Activated naive CD4-positive, alpha-beta T cell treated with anti-CD3 and anti-CD28 coated beads for 36 hours (primary cell): ENCODE data around the gene CR2. TPM values are rescaled to one million over a fixed set of nuclear protein-coding genes. Genes with fewer than 3 reads are reported as not detected.
A peak's percentile ranks its signal among the peaks of the same experiment; 100 is the strongest.

Experiments
- CTCF ChIA-PET: fragments of 350-600 bp; sonication (Branson Sonifier 250); formaldehyde crosslinking; loops from one replicate; lab custom pipeline; 2021; ENCODE audit warnings: antibody characterized with exemption; lab: Charles Lee
- DNase-seq: peaks from one replicate; pipeline ENCODE4 v3.0.0-alpha.2; 2020
- H3K27ac Mint-ChIP-seq: one replicate; pipeline ENCODE4 v1.8.0; 2021; ENCODE audit warnings: mild to moderate bottlenecking, mixed read lengths
- H3K27me3 Mint-ChIP-seq: one replicate; pipeline ENCODE4 v1.8.0; 2021; ENCODE audit warnings: low read depth, mixed read lengths
- H3K36me3 Mint-ChIP-seq: one replicate; pipeline ENCODE4 v1.8.0; 2021; ENCODE audit warnings: low read depth, mixed read lengths
- H3K4me1 Mint-ChIP-seq: one replicate; pipeline ENCODE4 v1.8.0; 2021; ENCODE audit warnings: low read depth, mixed read lengths
- H3K4me3 Mint-ChIP-seq: one replicate; pipeline ENCODE4 v1.8.0; 2021; ENCODE audit warnings: mild to moderate bottlenecking, moderate library complexity, mixed read lengths
- H3K9me3 Mint-ChIP-seq: one replicate; pipeline ENCODE4 v1.8.0; 2021; ENCODE audit warnings: mixed read lengths
- intact Hi-C: fragments of 100-400 bp; cut with micrococcal nuclease; formaldehyde crosslinking; loops from one replicate; pipeline ENCODE4 v1.15.1; 2023
- total RNA-seq, 2 experiments: library from RNA; stranded (reverse); gene quantifications; one replicate each; pipeline ENCODE4 v1.2.3, GENCODE V29; 2021

CR2 gene
- total RNA-seq, 2 experiments from 2014 or later = 0.36 to 1.8 TPM

DNA sequence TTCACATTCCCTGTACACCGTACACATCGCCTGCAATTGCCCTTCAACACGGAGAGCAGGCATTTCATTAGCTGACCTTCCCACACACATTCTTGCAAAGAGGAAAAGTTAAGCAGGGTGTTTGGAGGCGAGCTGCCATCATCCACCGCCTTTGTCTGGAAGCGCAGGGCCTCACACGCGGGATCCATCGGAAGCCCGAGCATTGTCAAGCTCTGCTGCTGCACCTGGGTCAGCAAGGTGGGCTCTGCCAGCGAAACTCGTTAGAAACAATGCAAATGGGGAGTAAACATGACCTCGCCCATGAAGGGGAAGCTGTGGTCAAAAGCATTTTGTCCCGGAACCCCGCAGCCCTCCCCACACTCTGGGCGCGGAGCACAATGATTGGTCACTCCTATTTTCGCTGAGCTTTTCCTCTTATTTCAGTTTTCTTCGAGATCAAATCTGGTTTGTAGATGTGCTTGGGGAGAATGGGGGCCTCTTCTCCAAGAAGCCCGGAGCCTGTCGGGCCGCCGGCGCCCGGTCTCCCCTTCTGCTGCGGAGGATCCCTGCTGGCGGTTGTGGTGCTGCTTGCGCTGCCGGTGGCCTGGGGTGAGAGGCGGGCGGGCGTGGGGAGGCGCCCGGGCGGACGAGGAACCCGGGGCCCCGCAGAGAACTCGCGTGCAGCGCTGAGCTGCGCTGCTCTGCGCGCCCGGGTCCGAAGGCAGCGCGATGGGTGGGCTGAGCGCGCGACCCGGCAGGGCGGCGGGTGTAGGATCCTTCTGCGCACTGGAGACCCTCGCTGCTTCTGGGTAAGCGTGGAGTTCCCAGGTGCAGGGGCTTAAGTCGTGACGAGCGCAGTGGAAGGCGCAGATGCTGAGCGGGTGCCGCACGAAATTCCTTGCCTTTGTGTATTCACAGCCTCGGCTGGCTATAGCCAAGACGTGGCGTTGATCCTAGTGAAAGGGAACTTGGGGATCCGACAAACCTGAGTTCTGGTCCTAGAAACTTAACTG lies 42.0 kb downstream of the CR2 start, which contains the start of gene CR1:
Gene CR1 (plus strand): TSS at position 357 of the 992 bp plus-strand sequence. CDS start 111 bp downstream, at position 468.
- H3K4me3 Mint-ChIP-seq = peak within 1 kb of the TSS; percentile 63
- CTCF ChIA-PET = interaction anchor here (0.6 to 1.0 kb wide), 2 partner anchors 88 to 412 kb away, joined by 3 to 4 read pairs; no protein-coding TSS in a partner anchor
- H3K27me3 Mint-ChIP-seq = peaks cover 17% of the 10 kb centered on the region
- no peak within 1 kb of the TSS for H3K27ac Mint-ChIP-seq
- intact Hi-C loops = loop anchor here (5.0 kb wide), 2 partner anchors 201 to 256 kb away; partner anchors contain the start of gene CD46
- H3K4me1 Mint-ChIP-seq = peaks cover 26% of the 10 kb centered on the region
- no peaks in the 10 kb centered on the region for H3K36me3 Mint-ChIP-seq
- no peaks in the 10 kb centered on the region for H3K9me3 Mint-ChIP-seq
- peak; percentile 43 for DNase-seq

DNA sequence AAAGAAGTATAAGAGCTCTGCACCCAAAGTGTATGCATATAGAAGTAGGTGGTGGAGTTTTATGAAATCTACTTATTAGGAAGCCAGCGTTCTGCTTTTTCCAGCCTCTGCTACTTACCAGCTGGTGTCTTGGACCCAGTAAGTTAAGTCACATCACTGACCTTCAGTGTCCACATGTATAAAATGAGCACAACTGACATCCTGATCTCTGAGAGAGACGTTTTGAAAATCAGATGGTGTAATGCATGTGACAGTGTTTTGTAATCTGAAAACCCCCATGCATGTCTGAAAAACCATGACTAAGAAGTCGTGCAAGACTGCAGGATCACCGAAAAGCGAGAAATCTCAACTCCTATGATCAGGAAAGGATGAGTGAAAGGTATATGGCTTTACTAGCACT lies 43.8 kb downstream of the CR2 start:
- peaks cover 26% of the 10 kb centered on the region for H3K4me1 Mint-ChIP-seq
- no peak for DNase-seq
- H3K4me3 Mint-ChIP-seq = no peak overlapping the region
- intact Hi-C loops = loop anchor here (2.0 to 5.0 kb wide), 4 partner anchors 199 to 689 kb away; partner anchors contain the start of gene CD46
- H3K27ac Mint-ChIP-seq = no peak overlapping the region
- CTCF ChIA-PET = interaction anchor here (0.7 to 1.4 kb wide), 3 partner anchors 8 to 414 kb away, joined by 3 to 7 read pairs (median 7); no protein-coding TSS in a partner anchor
- peaks cover 21% of the 10 kb centered on the region for H3K27me3 Mint-ChIP-seq
- no peaks in the 10 kb centered on the region for H3K9me3 Mint-ChIP-seq
- H3K36me3 Mint-ChIP-seq = no peaks in the 10 kb centered on the region

GRCh38 chr1:207499573-207499972 lies 45.4 kb downstream of the CR2 start:
- peak; percentile 88 for DNase-seq
- H3K9me3 Mint-ChIP-seq = no peaks in the 10 kb centered on the region
- H3K4me3 Mint-ChIP-seq = no peak overlapping the region
- intact Hi-C loops = loop anchor here (1.0 to 5.0 kb wide), 12 partner anchors 36 to 691 kb away; partner anchors contain the start of genes CD46 and CR2
- peaks cover 26% of the 10 kb centered on the region for H3K4me1 Mint-ChIP-seq
- H3K27me3 Mint-ChIP-seq = peaks cover 25% of the 10 kb centered on the region
- CTCF ChIA-PET = interaction anchor here (0.6 to 1.8 kb wide), 29 partner anchors 32 to 588 kb away, joined by 3 to 23 read pairs (median 4); partner anchors contain the start of genes C4BPB and CR2
- no peaks in the 10 kb centered on the region for H3K36me3 Mint-ChIP-seq
- H3K27ac Mint-ChIP-seq = peak overlapping the region; percentile 51

- CTCF ChIA-PET = interaction anchor here (0.6 to 1.8 kb wide), 21 partner anchors 32 to 589 kb away, joined by 3 to 23 read pairs (median 4); partner anchors contain the start of genes C4BPB and CR2
- Mint-ChIP-seq H3K9me3 (no peaks in the 10 kb centered on the region), H3K36me3 (no peaks in the 10 kb centered on the region), H3K27me3 (peaks cover 24% of the 10 kb centered on the region), H3K4me3 (no peak overlapping the region), H3K27ac (no peak overlapping the region), H3K4me1 (peaks cover 26% of the 10 kb centered on the region)
- intact Hi-C loops = loop anchor here (1.0 kb wide), 5 partner anchors 110 to 763 kb away; partner anchors contain the start of gene CD55
- peak; percentile 17 for DNase-seq
Observed at GRCh38 chr1:207500306-207500705, 46.2 kb downstream of the CR2 start.

GRCh38 chr1:207501071-207501470 lies 46.9 kb downstream of the CR2 start:
- Mint-ChIP-seq H3K4me1 (peaks cover 22% of the 10 kb centered on the region), H3K9me3 (no peaks in the 10 kb centered on the region), H3K27ac (no peak overlapping the region), H3K4me3 (no peak overlapping the region), H3K36me3 (no peaks in the 10 kb centered on the region), H3K27me3 (peaks cover 17% of the 10 kb centered on the region)
- intact Hi-C loops = no loop called here
- CTCF ChIA-PET = interaction anchor here (0.8 to 1.2 kb wide), 4 partner anchors 95 to 593 kb away, joined by 3 to 7 read pairs (median 3); no protein-coding TSS in a partner anchor
- DNase-seq = no peak

- Mint-ChIP-seq H3K9me3 (no peaks in the 10 kb centered on the region), H3K4me1 (peaks cover 21% of the 10 kb centered on the region), H3K4me3 (no peak overlapping the region), H3K36me3 (no peaks in the 10 kb centered on the region), H3K27me3 (peaks cover 14% of the 10 kb centered on the region), H3K27ac (no peak overlapping the region)
- no peak for DNase-seq
- intact Hi-C loops = no loop called here
- CTCF ChIA-PET = interaction anchor here (0.5 to 0.6 kb wide), 2 partner anchors 112 to 237 kb away, joined by 3 read pairs; no protein-coding TSS in a partner anchor
Observed at GRCh38 chr1:207502726-207503125, 48.6 kb downstream of the CR2 start.

DNA sequence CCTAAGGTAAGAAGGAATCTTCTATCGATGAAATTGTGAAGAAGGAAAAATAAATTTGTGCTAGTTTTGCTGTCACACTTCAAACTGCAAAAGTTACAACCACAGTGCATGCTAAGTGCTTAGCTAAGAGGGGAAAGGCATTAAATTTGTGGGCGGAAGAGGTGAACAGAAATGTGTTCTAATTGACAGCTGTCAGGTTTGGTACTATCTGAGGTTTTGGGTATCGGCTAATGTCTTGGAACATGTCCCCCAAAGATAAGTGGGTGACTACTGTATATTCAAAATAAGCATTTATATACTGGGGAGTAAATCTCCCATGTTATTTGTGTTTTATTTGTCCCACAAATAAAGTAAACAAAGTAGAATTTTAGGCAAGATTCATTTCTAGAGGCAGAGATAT lies 49.8 kb downstream of the CR2 start:
- no peaks in the 10 kb centered on the region for H3K36me3 Mint-ChIP-seq
- H3K27me3 Mint-ChIP-seq = peaks cover 10% of the 10 kb centered on the region
- peaks cover 21% of the 10 kb centered on the region for H3K4me1 Mint-ChIP-seq
- no peak overlapping the region for H3K4me3 Mint-ChIP-seq
- H3K9me3 Mint-ChIP-seq = no peaks in the 10 kb centered on the region
- DNase-seq = no peak
- CTCF ChIA-PET = interaction anchor here (0.6 kb wide), 1 partner anchor 375 kb away, joined by 3 read pairs; no protein-coding TSS in a partner anchor
- intact Hi-C loops = no loop called here
- H3K27ac Mint-ChIP-seq = no peak overlapping the region

DNA sequence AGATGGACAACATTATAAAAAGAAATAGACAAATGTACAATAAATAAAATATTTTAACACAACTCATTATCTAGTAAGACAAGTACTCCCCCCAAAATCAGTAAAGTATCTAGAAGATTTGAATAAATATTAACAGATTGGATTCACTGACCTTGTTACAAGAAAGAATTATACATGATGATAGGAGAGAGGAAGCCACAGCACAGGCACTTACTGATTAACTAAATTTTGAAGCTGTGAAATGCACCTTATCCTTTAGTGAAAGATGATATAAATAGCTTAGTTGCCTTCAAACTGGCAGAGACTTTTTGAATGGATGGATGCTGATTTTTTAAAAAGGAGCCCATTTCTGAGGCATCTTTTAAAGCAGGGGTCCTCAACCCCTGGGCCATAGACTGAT lies 50.3 kb downstream of the CR2 start:
- peaks cover 10% of the 10 kb centered on the region for H3K27me3 Mint-ChIP-seq
- H3K4me1 Mint-ChIP-seq = peaks cover 19% of the 10 kb centered on the region
- CTCF ChIA-PET = interaction anchor here (0.6 kb wide), 2 partner anchors 10 to 376 kb away, joined by 3 to 5 read pairs; no protein-coding TSS in a partner anchor
- H3K9me3 Mint-ChIP-seq = no peaks in the 10 kb centered on the region
- DNase-seq = no peak
- intact Hi-C loops = no loop called here
- no peak overlapping the region for H3K4me3 Mint-ChIP-seq
- no peak overlapping the region for H3K27ac Mint-ChIP-seq
- H3K36me3 Mint-ChIP-seq = no peaks in the 10 kb centered on the region

DNA sequence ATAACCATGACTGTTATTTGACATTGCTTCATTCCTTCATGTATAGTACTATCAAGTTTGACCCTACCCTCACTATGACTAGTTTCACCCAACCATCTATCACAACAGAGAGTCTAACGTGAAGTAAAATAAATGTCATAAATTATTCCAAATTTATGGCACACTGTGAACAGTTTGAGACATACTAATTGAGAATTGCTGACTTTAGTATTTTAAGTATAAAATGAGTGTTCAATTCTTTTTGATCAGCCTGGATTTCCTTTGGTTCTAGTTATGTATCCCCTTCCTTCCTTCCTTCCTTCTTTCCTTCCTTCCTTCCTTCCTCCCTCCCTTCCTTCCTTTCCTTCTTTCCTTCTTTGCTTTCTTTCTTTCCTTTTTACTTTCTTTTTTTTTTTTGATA lies 56.3 kb downstream of the CR2 start:
- CTCF ChIA-PET = no interaction called here

GRCh38 chr1:207514890-207515289 lies 60.8 kb downstream of the CR2 start:
- CTCF ChIA-PET = interaction anchor here (0.6 kb wide), 1 partner anchor 10 kb away, joined by 5 read pairs; no protein-coding TSS in a partner anchor
- Mint-ChIP-seq H3K9me3 (no peaks in the 10 kb centered on the region), H3K36me3 (no peaks in the 10 kb centered on the region), H3K27me3 (no peaks in the 10 kb centered on the region), H3K4me3 (no peak overlapping the region), H3K27ac (no peak overlapping the region), H3K4me1 (no peaks in the 10 kb centered on the region)
- intact Hi-C loops = no loop called here
- no peak for DNase-seq

More for the DNA sequence above, 56.3 kb downstream of the CR2 start:
- H3K36me3 Mint-ChIP-seq = no peaks in the 10 kb centered on the region
- H3K4me1 Mint-ChIP-seq = peaks cover 7% of the 10 kb centered on the region
- no peak overlapping the region for H3K27ac Mint-ChIP-seq
- H3K27me3 Mint-ChIP-seq = peaks cover 2% of the 10 kb centered on the region
- no peaks in the 10 kb centered on the region for H3K9me3 Mint-ChIP-seq
- DNase-seq = no peak
- intact Hi-C loops = no loop called here
- H3K4me3 Mint-ChIP-seq = no peak overlapping the region

DNA sequence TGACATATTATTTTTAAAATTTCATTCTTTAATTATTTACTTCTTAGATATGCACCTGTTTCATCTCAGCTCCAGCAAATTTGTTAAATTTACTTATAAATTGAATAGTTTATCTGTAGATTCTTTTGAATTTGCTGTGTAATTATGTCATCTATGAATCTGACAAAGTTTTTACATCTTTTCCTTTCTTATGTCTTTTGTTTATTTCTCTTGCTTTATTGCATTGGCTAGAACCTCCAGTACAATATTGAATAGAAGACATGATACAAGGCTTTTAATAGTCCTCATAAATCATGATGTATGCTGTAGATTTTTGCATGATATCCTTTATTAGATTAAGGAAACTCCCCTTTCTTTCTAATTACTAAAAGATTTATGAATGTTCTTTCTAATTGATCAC lies 62.6 kb downstream of the CR2 start:
- Mint-ChIP-seq H3K4me3 (no peak overlapping the region), H3K36me3 (no peaks in the 10 kb centered on the region), H3K27me3 (no peaks in the 10 kb centered on the region), H3K27ac (no peak overlapping the region), H3K4me1 (no peaks in the 10 kb centered on the region), H3K9me3 (no peaks in the 10 kb centered on the region)
- CTCF ChIA-PET = no interaction called here
- no peak for DNase-seq
- intact Hi-C loops = no loop called here
